Panc1 (cell line): ENCODE measurements around the gene SMARCA5. TPM values are rescaled to one million over a fixed set of nuclear protein-coding genes. Genes with fewer than 3 reads are reported as not detected.

ENCODE experiments used
- ATAC-seq: fragments of 200-7000 bp; cut with Tn5 transposase; 2 replicates; pipeline ENCODE4 v1.9.1; 2020; ENCODE audit warnings: mild to moderate bottlenecking, moderate library complexity
- BruUV-seq: library from RNA; stranded (reverse); fragments of 400-500 nt; replicated peaks from 2 replicates; lab custom pipeline; 2021; lab: Mats Ljungman, UMichigan
- CTCF ChIA-PET: fragments of 300-600 bp; sonication (Branson Sonifier 250); formaldehyde crosslinking; loops from one replicate; lab custom pipeline; 2022; ENCODE audit warnings: antibody characterized with exemption; lab: Charles Lee
- POLR2A ChIA-PET: fragments of 300-600 bp; sonication (Branson Sonifier 250); formaldehyde crosslinking; loops from one replicate; lab custom pipeline; 2022; ENCODE audit warnings: antibody characterized with exemption; lab: Charles Lee
- DNase-seq: peaks from one replicate; pipeline ENCODE4 v3.0.0-alpha.2; 2010; ENCODE audit warnings: low read depth, low spot score
- H3K27ac ChIP-seq: 2 replicates; pipeline ENCODE4 v1.5.1; 2011; ENCODE audit warnings: mild to moderate bottlenecking, low read length, inconsistent platforms
- H3K27me3 ChIP-seq: fragments of 200-500 bp; sonication (Bioruptor generic); 2 replicates; pipeline ENCODE4 v1.6.0; 2014; ENCODE audit warnings: low read length, inconsistent platforms; ENCODE audit not compliant: control insufficient read depth, insufficient read depth
- H3K36me3 ChIP-seq: fragments of 200-500 bp; sonication (Bioruptor generic); 2 replicates; pipeline ENCODE4 v1.5.1; 2014; ENCODE audit warnings: inconsistent platforms, mild to moderate bottlenecking, low read length, moderate library complexity; ENCODE audit not compliant: control insufficient read depth, insufficient read depth
- H3K4me1 ChIP-seq: 2 replicates; pipeline ENCODE4 v1.5.1; 2011; ENCODE audit warnings: inconsistent platforms, mild to moderate bottlenecking, low read length, moderate library complexity; ENCODE audit not compliant: control insufficient read depth, insufficient read depth
- H3K4me3 ChIP-seq, 2 experiments: 2 replicates each; pipeline ENCODE4 v1.5.1; 2011 to 2012; ENCODE audit warnings: low read depth in 2 of 2, low read length in 2 of 2, mild to moderate bottlenecking in 2 of 2, inconsistent platforms in 1 of 2, moderate library complexity in 1 of 2
- H3K9me3 ChIP-seq: fragments of 200-500 bp; sonication (Bioruptor generic); 2 replicates; pipeline ENCODE4 v1.5.1; 2014; ENCODE audit warnings: low read depth, mild to moderate bottlenecking, inconsistent platforms, low read length, moderate library complexity; ENCODE audit not compliant: control insufficient read depth, insufficient read depth
- CTCF ChIP-seq: fragments of 450-650 bp; IDR thresholded peaks from 2 replicates; pipeline ENCODE4 v1.5.1; 2017; ENCODE audit warnings: mild to moderate bottlenecking
- POLR2AphosphoS5 ChIP-seq: IDR thresholded peaks from 2 replicates; pipeline ENCODE4 v1.6.1; 2012; ENCODE audit warnings: mild to moderate bottlenecking, low read depth, low read length, moderate library complexity
- SIN3A ChIP-seq: IDR thresholded peaks from 2 replicates; pipeline ENCODE4 v1.6.1; 2012; ENCODE audit warnings: low read depth, mild to moderate bottlenecking, low read length, moderate library complexity, borderline replicate concordance; ENCODE audit not compliant: insufficient read depth
- TCF7L2 ChIP-seq: IDR thresholded peaks from 2 replicates; pipeline ENCODE4 v1.6.1; 2011; ENCODE audit warnings: mild to moderate bottlenecking, low read depth, low read length, inconsistent platforms
- in situ Hi-C: cut with HindIII; loops from 2 replicates; pipeline ENCODE4 v1.10.0; 2016; ENCODE audit warnings: low sequenced_read_pairs, low pct_unique_long_range_greater_than_20kb
- intact Hi-C: fragments of 100-400 bp; cut with micrococcal nuclease; formaldehyde crosslinking; loops from one replicate; pipeline ENCODE4 v1.10.0; 2022; ENCODE audit not compliant: unreplicated experiment
- total RNA-seq: library from RNA; stranded (reverse); gene quantifications from one replicate; pipeline ENCODE4 v1.2.1, GENCODE V29; 2021; ENCODE audit not compliant: unreplicated experiment
- TF ChIP-seq, protein P1 (sequence below), 2 experiments: IDR thresholded peaks; 2 replicates each; pipeline ENCODE4 v1.6.1; 2011 to 2012; ENCODE audit warnings: low read depth in 2 of 2, control low read depth in 1 of 2, low read length in 1 of 2, mild to moderate bottlenecking in 1 of 2, moderate library complexity in 1 of 2; ENCODE audit not compliant: insufficient read depth in 1 of 2

The SMARCA5 gene
- total RNA-seq, 1 experiment from 2014 or later = 29.9 TPM

- ChIA-PET CTCF (no interaction called here), POLR2A (no interaction called here)
- no peak for DNase-seq
- BruUV-seq = no TSS peak
- in situ Hi-C loops = no loop called here
- no peak for ATAC-seq
- intact Hi-C loops = no loop called here
- Histone ChIP-seq H3K4me1 (no peaks in the 10 kb centered on the region), H3K36me3 (no peaks in the 10 kb centered on the region), H3K27me3 (no peaks in the 10 kb centered on the region), H3K27ac (no peak overlapping the region), H3K9me3 (no peaks in the 10 kb centered on the region), H3K4me3 (no peak overlapping the region)
- TF ChIP-seq POLR2AphosphoS5 (no peak), SIN3A (no peak), TCF7L2 (no peak), CTCF (no peak)
- TF ChIP-seq, protein P1, sequence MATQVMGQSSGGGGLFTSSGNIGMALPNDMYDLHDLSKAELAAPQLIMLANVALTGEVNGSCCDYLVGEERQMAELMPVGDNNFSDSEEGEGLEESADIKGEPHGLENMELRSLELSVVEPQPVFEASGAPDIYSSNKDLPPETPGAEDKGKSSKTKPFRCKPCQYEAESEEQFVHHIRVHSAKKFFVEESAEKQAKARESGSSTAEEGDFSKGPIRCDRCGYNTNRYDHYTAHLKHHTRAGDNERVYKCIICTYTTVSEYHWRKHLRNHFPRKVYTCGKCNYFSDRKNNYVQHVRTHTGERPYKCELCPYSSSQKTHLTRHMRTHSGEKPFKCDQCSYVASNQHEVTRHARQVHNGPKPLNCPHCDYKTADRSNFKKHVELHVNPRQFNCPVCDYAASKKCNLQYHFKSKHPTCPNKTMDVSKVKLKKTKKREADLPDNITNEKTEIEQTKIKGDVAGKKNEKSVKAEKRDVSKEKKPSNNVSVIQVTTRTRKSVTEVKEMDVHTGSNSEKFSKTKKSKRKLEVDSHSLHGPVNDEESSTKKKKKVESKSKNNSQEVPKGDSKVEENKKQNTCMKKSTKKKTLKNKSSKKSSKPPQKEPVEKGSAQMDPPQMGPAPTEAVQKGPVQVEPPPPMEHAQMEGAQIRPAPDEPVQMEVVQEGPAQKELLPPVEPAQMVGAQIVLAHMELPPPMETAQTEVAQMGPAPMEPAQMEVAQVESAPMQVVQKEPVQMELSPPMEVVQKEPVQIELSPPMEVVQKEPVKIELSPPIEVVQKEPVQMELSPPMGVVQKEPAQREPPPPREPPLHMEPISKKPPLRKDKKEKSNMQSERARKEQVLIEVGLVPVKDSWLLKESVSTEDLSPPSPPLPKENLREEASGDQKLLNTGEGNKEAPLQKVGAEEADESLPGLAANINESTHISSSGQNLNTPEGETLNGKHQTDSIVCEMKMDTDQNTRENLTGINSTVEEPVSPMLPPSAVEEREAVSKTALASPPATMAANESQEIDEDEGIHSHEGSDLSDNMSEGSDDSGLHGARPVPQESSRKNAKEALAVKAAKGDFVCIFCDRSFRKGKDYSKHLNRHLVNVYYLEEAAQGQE (IDR thresholded peaks at IDR 0.05; ENCODE audit: insufficient read depth in 1 of 2, low read depth in 2 of 2, low read length in 1 of 2) = no peak
Observed at GRCh38 chr4:143597276-143597675, 83.8 kb downstream of the SMARCA5 start.

GRCh38 chr4:143598816-143599215 is 85.3 kb downstream of the SMARCA5 start:
- ChIA-PET POLR2A (no interaction called here), CTCF (no interaction called here)
- no TSS peak for BruUV-seq
- Histone ChIP-seq H3K4me3 (no peak overlapping the region), H3K4me1 (no peaks in the 10 kb centered on the region), H3K36me3 (no peaks in the 10 kb centered on the region), H3K27ac (no peak overlapping the region), H3K27me3 (no peaks in the 10 kb centered on the region), H3K9me3 (no peaks in the 10 kb centered on the region)
- in situ Hi-C loops (no loop called here), intact Hi-C loops (no loop called here)
- DNase-seq (no peak), ATAC-seq (no peak)
- TF ChIP-seq TCF7L2 (no peak), SIN3A (no peak), CTCF (no peak), POLR2AphosphoS5 (no peak)
- TF ChIP-seq, protein P1 (IDR thresholded peaks at IDR 0.05; ENCODE audit: insufficient read depth in 1 of 2, low read depth in 2 of 2, low read length in 1 of 2) = no peak
